ENCODE results near the gene ACSM3. TPM values are rescaled to one million over a fixed set of nuclear protein-coding genes. Genes with fewer than 3 reads are reported as not detected.
"Not testable (repeated sequence)": the region's sequence is repeated elsewhere in the genome, so short reads cannot be mapped to it uniquely, and the experiment has no call there.

The ACSM3 gene
- total RNA-seq, 1 donor from 2014 or later: 1.7 TPM

GRCh38 chr16:20798364-20798763 is 34.5 kb downstream of the ACSM3 start:
- intact Hi-C loops (cut with DNase I): loop anchor here (5.0 kb wide), 1 partner anchor 284 kb away; no protein-coding TSS in a partner anchor

DNA sequence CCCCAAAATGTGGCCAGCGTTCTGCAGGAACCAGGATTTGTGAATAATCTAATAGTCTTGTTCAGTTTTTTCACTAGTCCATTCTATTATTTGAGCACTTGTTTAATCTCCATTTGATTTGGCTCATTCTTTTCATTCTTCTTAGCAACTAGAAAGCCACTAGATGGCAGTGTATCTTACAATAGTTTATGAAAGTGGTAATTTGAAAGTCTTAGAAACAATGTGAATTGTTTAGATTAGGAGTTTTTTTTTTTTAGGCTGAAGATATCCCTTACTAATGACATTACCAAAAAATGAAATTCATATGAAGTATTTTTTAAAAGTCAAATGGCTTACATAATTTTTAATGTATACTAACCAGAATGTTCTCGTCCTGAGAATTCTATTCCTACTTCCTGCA is 35.8 kb downstream of the ACSM3 start:
- DNase-seq (ENCODE audit: low spot score): no peak
- intact Hi-C loops (cut with DNase I): loop anchor here (5.0 kb wide), 1 partner anchor 283 kb away; no protein-coding TSS in a partner anchor

More at GRCh38 chr16:20798364-20798763, 34.5 kb downstream of the ACSM3 start:
- no peak for DNase-seq (ENCODE audit: low spot score)

DNA sequence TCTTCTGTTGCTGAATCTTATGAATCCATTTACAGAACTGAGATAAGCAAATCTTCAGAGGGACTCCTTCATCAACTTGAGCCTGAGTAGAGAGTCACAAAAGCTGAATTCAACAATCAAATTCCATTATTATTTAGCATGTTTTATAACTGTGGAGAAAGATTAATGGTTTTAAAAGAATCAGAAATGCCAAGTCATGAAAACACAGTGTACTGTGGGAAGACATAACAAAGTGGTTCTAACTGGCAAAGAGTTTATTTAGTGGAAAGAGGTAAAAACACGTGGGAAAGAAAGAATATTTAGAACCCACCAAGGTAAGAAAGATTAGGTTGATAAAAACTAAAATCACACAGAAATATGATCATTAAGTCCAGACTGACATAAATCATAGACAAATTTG is 37.5 kb downstream of the ACSM3 start:
- intact Hi-C loops (cut with DNase I): loop anchor here (10.0 kb wide), 1 partner anchor 104 kb away; the partner anchor contains the start of genes DCUN1D3 and LYRM1
- no peak for DNase-seq (ENCODE audit: low spot score)

DNA sequence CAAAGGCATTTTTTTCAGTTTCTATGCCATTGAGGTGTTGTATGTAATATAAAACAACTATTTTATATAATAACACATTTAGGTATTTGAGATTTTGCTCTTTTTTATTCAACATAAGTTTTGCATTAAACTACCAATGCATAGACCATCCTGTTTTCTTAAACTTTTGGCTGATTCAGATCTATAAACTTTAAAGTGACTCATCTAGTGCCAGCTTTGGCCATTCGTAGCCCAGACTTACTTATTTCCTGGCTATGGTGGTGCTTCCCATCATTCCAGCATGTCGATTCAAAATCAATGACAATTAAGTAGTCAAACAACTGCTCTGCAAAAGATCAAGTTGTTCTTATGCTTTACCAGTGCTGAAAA is 39.4 kb downstream of the ACSM3 start:
- intact Hi-C loops (cut with DNase I): loop anchor here (10.0 kb wide), 1 partner anchor 102 kb away; the partner anchor contains the start of genes DCUN1D3 and LYRM1
- DNase-seq (ENCODE audit: low spot score): no peak

DNA sequence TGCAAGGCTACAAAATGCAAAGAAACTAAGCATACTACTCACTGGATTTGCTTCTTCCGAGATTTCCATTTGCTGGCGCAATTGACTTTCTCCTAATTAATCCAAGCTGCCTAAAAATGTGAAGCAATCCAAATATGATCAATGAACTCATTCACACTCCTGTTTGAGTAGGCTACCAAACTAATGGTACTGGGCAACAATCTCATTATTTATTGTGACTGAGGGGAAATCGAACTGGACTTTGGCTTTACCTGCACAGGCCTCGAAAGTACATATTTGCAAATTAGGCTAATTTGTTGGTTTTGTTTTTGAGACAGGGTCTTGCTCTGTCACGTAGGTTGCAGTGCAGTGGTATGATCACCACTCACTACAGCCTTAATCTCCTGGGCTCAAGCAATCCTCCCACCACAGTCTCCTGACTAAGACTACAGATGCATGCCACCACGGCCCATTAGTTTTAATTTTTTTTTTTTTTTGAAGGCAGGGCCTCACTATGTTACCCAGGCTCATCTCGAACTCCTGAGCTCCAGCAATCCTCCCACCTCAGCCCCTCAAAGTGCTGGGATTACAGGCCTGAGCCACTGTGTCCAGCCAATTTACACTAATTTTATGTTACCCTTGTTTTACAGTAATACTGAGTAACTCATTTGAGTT is 39.9 kb downstream of the ACSM3 start:
- intact Hi-C loops (cut with DNase I): loop anchor here (10.0 kb wide), 1 partner anchor 101 kb away; the partner anchor contains the start of genes DCUN1D3 and LYRM1
- DNase-seq (ENCODE audit: low spot score): no peak

DNA sequence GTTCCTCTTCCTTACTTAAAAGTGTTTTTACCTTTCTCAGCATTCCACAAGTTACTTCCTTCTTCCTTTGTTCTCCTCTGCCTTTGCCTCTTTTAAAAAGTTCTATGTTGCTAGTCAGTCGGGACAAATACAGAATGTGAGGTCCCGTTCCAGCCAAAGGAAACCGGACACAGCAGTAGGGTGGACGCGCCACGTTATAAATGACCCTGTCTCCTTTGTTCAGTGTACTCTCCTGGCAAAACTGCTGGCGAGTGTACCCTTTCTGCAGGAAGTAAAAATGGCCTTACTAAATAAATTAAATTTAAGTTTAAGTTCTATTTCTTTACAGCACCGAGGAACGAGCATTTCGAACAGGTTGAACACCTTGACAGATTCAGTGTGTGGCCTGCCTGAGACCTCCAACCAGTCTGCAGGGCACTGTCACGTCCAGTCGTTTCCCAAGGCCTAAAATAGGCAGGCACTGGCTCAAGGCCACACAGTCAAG is 41.9 kb downstream of the ACSM3 start:
- not testable (repeated sequence) for DNase-seq (ENCODE audit: low spot score)
- intact Hi-C loops (cut with DNase I): loop anchor here (2.0 to 10.0 kb wide), 3 partner anchors 47 to 99 kb away; partner anchors contain the start of genes DCUN1D3, LYRM1 and THUMPD1

DNA sequence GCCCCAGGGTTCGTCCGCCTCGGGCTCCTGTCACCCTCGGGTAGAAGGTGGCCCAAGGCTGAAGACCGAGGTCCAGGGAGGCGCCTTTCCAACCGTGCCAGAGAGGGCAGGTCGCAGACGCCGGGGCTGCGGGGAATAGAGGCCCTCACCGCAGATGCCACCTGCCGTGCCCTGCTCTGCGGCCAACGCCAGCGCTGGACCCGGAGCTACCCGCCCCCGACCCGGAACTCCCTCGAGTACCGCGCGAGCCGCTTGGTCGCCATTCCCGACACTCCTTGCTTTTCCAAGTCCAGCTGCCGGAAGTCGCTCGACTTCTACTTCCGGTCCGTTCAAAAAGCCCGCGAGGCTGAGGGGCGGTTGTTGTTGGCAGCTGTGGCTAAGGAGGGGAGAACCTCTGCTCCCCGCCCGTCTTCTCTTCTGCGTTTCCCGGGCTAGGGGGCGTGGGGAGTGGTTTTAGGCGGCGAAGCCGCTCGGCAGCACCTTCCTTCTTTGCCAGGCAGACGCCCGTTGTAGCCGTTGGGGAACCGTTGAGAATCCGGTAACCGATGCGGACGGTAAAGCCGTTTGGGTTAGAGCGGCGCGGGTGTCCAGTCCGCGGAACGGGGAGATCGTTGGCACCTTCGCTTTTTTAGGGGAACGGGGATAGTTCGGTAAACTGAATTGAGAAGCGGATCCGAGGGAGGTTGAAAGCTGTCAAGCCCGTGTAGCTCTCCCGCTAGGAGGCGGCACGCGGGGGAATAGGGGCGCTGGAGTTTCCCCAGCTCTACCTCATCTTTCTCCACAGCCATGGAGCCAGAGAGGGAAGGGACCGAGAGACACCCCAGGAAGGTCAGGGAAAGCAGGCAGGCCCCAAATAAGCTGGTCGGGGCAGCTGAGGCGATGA is 42.6 kb downstream of the ACSM3 start, which contains the start of the genes ERI2 and REXO5:
TSS of gene ERI2 (minus strand) at position 305 of the 883 bp plus-strand sequence. CDS start at position 263, 42 bp downstream.
TSS of gene REXO5 (plus strand) at position 360 of the 883 bp plus-strand sequence. CDS start at position 787, 427 bp downstream.
- DNase-seq (ENCODE audit: low spot score): peak; percentile 95
- intact Hi-C loops (cut with DNase I): loop anchor here (2.0 to 10.0 kb wide), 3 partner anchors 46 to 98 kb away; partner anchors contain the start of genes DCUN1D3, LYRM1 and THUMPD1

- intact Hi-C loops (cut with DNase I): loop anchor here (2.0 to 10.0 kb wide), 3 partner anchors 44 to 97 kb away; partner anchors contain the start of genes DCUN1D3, LYRM1 and THUMPD1
- no peak for DNase-seq (ENCODE audit: low spot score)
These were observed 44.0 kb downstream of the ACSM3 start for GRCh38 chr16:20807862-20808261.

DNA sequence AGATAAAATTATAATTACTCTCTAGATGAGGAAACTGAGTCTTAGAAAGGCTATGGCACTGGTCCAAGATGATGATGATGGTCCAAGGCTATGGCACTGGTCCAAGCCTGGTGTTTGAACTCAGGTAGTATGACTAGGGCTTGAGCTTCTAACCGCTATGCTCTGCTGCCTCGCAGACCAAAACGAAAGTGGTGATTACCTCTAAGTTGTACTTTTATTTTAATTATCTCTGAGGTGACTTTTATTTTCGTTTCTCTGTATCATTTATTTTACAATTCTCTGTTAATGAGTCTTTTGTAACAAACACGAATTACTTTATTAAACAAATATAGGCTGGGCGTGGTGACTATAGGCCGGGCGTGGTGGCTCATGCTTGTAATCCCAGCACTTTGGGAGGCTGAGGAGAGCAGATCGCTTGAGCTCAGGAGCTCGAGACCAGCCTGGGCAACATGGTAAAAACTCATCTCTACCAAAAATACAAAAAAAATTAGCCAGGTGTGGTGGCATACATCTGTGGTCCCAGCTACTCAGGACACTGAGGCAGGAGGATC is 48.1 kb downstream of the ACSM3 start:
- no peak for DNase-seq (ENCODE audit: low spot score)
- intact Hi-C loops (cut with DNase I): no loop called here

- DNase-seq (ENCODE audit: low spot score): no peak
- intact Hi-C loops (cut with DNase I): no loop called here
These were observed 48.7 kb downstream of the ACSM3 start for GRCh38 chr16:20812510-20812909.

GRCh38 chr16:20814784-20815183 is 51.0 kb downstream of the ACSM3 start:
- intact Hi-C loops (cut with DNase I): no loop called here
- DNase-seq (ENCODE audit: low spot score): no peak

DNA sequence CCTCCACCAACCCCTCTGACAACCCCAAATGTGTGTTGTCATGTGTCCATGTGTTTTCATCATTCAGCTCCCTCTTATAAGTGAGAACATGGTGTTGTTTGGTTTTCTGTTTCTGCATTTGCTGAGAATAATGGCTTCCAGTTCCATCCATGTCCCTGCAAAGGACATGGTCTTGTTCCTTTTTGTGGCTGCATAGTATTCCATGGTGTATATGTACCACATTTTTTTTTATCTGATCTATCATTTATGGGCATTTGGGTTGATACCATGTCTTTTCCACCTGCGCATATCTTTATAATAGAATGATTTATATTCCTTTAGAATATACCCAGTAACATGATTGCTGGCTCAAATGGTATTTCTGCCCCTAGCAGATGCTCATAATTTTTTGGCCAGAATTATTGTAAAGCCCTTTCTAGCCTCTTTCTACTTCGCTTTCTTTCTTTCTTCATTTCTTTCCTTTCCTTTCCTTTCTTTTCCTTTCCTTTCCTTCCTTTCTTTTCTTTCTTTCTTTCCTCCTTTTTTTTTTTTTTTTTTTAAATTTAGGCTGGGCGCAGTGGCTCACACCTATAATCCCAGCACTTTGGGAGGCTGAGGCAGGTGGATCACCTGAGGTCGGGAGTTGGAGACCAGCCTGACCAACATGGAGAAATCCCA is 55.2 kb downstream of the ACSM3 start:
- no peak for DNase-seq (ENCODE audit: low spot score)
- intact Hi-C loops (cut with DNase I): no loop called here

DNA sequence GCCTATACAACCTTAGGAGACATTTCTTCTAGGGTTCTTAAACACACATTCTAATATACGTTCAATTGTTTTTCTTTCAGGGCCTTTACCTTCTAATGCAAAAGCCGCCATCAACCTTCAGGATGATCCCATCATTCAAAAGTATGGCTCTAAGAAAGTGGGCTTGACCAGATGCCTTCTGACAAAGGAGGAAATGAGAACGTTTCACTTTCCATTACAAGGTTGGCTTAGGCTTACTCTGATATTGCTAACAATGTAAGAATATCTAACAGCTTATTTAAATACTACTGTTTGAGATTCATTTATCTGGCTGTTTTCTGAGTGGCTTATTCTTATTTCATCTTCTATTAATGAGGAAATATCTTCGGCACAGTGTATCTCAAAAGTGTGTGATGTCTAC is 57.9 kb downstream of the ACSM3 start:
- intact Hi-C loops (cut with DNase I): no loop called here

GRCh38 chr16:20822521-20823325 is 58.9 kb downstream of the ACSM3 start:
- intact Hi-C loops (cut with DNase I): no loop called here
- DNase-seq (ENCODE audit: low spot score): no peak

More for the DNA sequence above, 57.9 kb downstream of the ACSM3 start:
- DNase-seq (ENCODE audit: low spot score): no peak

DNA sequence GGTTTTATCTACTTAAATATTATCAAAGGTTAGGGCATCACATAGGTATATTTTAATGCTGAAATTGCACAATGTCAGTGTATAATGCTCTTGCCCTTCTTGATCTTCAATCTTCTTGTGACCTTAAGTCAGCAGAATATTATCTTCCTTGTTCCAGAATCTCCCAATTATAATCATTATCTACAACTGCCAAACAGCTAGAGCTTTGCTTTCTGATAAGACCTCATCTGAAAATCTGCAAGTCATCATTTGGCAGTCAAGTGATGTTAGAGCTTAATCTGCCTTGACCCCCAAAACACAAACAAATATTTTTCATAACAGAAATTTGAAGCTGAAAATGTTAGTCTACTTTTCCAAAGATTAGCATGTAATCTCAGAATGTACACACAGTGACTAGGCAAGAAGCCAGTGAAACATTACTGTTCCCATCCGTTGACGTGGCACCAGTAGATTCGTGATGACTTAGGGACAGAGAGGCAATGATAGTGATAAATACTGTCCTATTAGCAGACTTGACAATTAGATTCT is 62.3 kb downstream of the ACSM3 start:
- intact Hi-C loops (cut with DNase I): no loop called here

GRCh38 chr16:20829536-20829935 is 65.7 kb downstream of the ACSM3 start:
- DNase-seq (ENCODE audit: low spot score): no peak
- intact Hi-C loops (cut with DNase I): no loop called here

More for the DNA sequence above, 62.3 kb downstream of the ACSM3 start:
- no peak for DNase-seq (ENCODE audit: low spot score)

GRCh38 chr16:20830372-20830771 is 66.6 kb downstream of the ACSM3 start:
- intact Hi-C loops (cut with DNase I): no loop called here

DNA sequence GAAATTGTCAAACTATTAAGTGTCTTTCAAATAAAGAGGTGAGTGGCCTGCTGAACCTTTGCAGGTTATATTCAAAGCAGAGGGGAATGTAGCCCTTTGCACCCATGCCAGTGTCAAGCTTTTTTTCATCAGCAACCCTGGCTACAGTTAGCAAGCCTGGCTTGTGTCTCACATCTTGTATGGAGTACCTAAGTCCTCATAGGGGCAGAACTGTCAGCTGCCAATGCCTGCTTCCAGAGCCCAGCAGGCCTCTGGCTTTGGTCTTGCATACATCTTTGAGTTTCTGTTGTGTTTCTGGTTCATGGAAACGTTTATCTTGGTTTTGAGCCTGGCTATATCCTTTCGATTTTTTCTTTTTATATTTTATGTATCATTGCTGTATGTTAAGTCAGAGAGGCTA is 69.3 kb downstream of the ACSM3 start:
- intact Hi-C loops (cut with DNase I): no loop called here

More at GRCh38 chr16:20830372-20830771, 66.6 kb downstream of the ACSM3 start:
- no peak for DNase-seq (ENCODE audit: low spot score)

More for the DNA sequence above, 69.3 kb downstream of the ACSM3 start:
- DNase-seq (ENCODE audit: low spot score): no peak
